GM18868 (cell line): ENCODE results near the gene FSTL4.
"Not testable (repeated sequence)": the region's sequence is repeated elsewhere in the genome, so short reads cannot be mapped to it uniquely, and the experiment has no call there.

Experiments
- ATAC-seq: cut with Tn5 transposase; IDR thresholded peaks from one replicate; pipeline ENCODE4 v1.9.1; 2021; ENCODE audit warnings: mild to moderate bottlenecking, moderate library complexity; ENCODE audit not compliant: unreplicated experiment

Gene FSTL4

GRCh38 chr5:133214153-133214820 is 398.1 kb downstream of the FSTL4 start:
- no peak for ATAC-seq

- ATAC-seq = no peak
These were observed 406.7 kb downstream of the FSTL4 start for GRCh38 chr5:133205649-133206048.

GRCh38 chr5:133205204-133205603 is 407.1 kb downstream of the FSTL4 start:
- no peak for ATAC-seq

- ATAC-seq = no peak
These were observed 408.7 kb downstream of the FSTL4 start for GRCh38 chr5:133203317-133204305.

- ATAC-seq = no peak
These were observed 410.2 kb downstream of the FSTL4 start for GRCh38 chr5:133202066-133202665.

GRCh38 chr5:133201310-133201709 is 411.0 kb downstream of the FSTL4 start:
- no peak for ATAC-seq

GRCh38 chr5:133200256-133200655 is 412.1 kb downstream of the FSTL4 start:
- ATAC-seq = no peak

- ATAC-seq = no peak
These were observed 412.7 kb downstream of the FSTL4 start for GRCh38 chr5:133199417-133200178.

- no peak for ATAC-seq
These were observed 413.8 kb downstream of the FSTL4 start for GRCh38 chr5:133198511-133198910.

- ATAC-seq = no peak
These were observed 415.8 kb downstream of the FSTL4 start for GRCh38 chr5:133196441-133197085.

- ATAC-seq = no peak
These were observed 417.1 kb downstream of the FSTL4 start for GRCh38 chr5:133195250-133195649.

- ATAC-seq = no peak
These were observed 418.5 kb downstream of the FSTL4 start for GRCh38 chr5:133193794-133194193.

GRCh38 chr5:133192716-133193115 is 419.6 kb downstream of the FSTL4 start:
- no peak for ATAC-seq

GRCh38 chr5:133189881-133190280 is 422.5 kb downstream of the FSTL4 start:
- ATAC-seq = no peak

- ATAC-seq = no peak
These were observed 432.9 kb downstream of the FSTL4 start for GRCh38 chr5:133179405-133179804.

- not testable (repeated sequence) for ATAC-seq
These were observed 441.5 kb downstream of the FSTL4 start for GRCh38 chr5:133170756-133171387.

- no peak for ATAC-seq
These were observed 447.6 kb downstream of the FSTL4 start for GRCh38 chr5:133164759-133165158.

GRCh38 chr5:133163839-133164238 is 448.5 kb downstream of the FSTL4 start:
- ATAC-seq = no peak

- no peak for ATAC-seq
These were observed 452.8 kb downstream of the FSTL4 start for GRCh38 chr5:133159543-133159942.
